GM06990 (cell line): Measurements from ENCODE around the gene COL4A1.

Experiments used
- DNase-seq: peaks from one replicate; pipeline ENCODE4 v3.0.0-alpha.2; 2011; ENCODE audit not compliant: insufficient read length; ENCODE audit errors: extremely low read depth
- H3K27me3 ChIP-seq: replicated peaks from 2 replicates; pipeline ENCODE4 v1.6.0; 2011; ENCODE audit warnings: low read length; ENCODE audit not compliant: control insufficient read depth, insufficient read depth
- H3K36me3 ChIP-seq: 2 replicates; pipeline ENCODE4 v1.5.1; 2011; ENCODE audit warnings: low read length; ENCODE audit not compliant: control insufficient read depth, insufficient read depth
- H3K4me3 ChIP-seq: replicated peaks from 2 replicates; pipeline ENCODE4 v1.5.1; 2011; ENCODE audit warnings: low read depth, mild to moderate bottlenecking, control low read depth, low read length
- CTCF ChIP-seq: IDR thresholded peaks from 2 replicates; pipeline ENCODE4 v1.5.1; 2011; ENCODE audit warnings: low read length, control low read depth, mild to moderate bottlenecking, inconsistent platforms; ENCODE audit not compliant: insufficient read depth, poor library complexity, severe bottlenecking

Gene COL4A1

GRCh38 chr13:110228936-110229904, 77.7 kb downstream of the COL4A1 start:
- H3K36me3 ChIP-seq: no peaks in the 10 kb centered on the region
- no peak overlapping the region for H3K4me3 ChIP-seq
- no peaks in the 10 kb centered on the region; the same call in 1 of the 2 replicates for H3K27me3 ChIP-seq
- TF ChIP-seq CTCF: no peak
- DNase-seq: no peak

- no peaks in the 10 kb centered on the region; the same call in 1 of the 2 replicates for H3K27me3 ChIP-seq
- no peak for TF ChIP-seq CTCF
- H3K36me3 ChIP-seq: no peaks in the 10 kb centered on the region
- no peak overlapping the region for H3K4me3 ChIP-seq
- DNase-seq: no peak
These were observed 78.9 kb downstream of the COL4A1 start for GRCh38 chr13:110227864-110228643.

GRCh38 chr13:110227416-110227815, 79.5 kb downstream of the COL4A1 start:
- no peaks in the 10 kb centered on the region for H3K36me3 ChIP-seq
- no peak for TF ChIP-seq CTCF
- H3K4me3 ChIP-seq: no peak overlapping the region
- no peaks in the 10 kb centered on the region; the same call in 1 of the 2 replicates for H3K27me3 ChIP-seq
- DNase-seq: no peak

DNA sequence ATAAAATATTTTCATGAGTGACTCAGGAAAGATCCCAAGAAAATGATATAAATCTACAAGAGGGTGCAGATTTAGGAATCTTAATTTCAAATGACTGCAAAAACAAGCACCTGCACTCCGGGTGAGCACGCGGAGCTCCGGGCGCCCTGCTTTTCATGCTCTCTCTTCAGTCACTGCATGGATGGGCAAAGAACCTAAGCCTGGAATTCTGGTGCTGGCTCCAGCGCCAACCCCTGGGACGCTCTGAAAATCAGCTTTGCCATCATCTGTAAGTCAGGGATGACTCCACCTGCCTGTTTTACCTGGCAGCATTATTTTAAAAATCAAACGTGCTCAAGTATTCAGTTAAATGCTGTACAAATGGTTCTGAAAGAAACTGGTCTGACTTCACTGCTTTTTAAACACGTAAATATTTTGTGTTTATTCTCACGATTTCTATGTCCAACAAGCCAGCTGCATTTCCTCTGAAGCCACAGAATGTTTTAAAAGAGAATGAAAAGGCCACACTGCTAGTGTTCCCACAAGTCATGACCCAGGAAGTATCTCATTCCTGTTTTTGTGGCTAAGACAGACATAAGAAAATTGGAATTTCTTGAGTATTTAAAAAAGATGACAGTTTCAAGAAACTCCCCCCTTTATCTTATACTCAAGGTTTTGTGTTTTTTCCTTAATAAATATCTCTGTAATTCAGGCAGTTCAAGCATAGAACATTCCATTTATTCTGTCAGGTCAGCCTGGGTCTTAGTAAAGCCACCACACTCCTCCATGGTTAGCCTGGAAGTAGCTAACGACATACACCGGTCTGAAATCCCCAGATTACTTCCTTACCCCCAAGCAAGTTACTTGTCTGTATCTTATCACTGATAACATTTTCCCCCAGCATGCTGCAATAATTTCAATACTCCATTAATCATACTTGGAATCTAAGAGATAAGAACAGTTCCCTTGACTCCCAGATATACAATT, 81.1 kb downstream of the COL4A1 start:
- Histone ChIP-seq H3K4me3 (no peak overlapping the region), H3K36me3 (no peaks in the 10 kb centered on the region), H3K27me3 (no peaks in the 10 kb centered on the region; the same call in 1 of the 2 replicates)
- no peak for TF ChIP-seq CTCF
- DNase-seq: no peak

- H3K4me3 ChIP-seq: no peak overlapping the region
- TF ChIP-seq CTCF: no peak
- H3K27me3 ChIP-seq: no peaks in the 10 kb centered on the region; the same call in 1 of the 2 replicates
- DNase-seq: no peak
- no peaks in the 10 kb centered on the region for H3K36me3 ChIP-seq
These were observed 82.0 kb downstream of the COL4A1 start for GRCh38 chr13:110225003-110225402.
